SK-N-SH (cell line): ENCODE measurements around the gene KIF25. TPM values are rescaled to one million over a fixed set of nuclear protein-coding genes. Genes with fewer than 3 reads are reported as not detected.

Experiments
- CTCF ChIA-PET: fragments of 300-600, 350-600 bp; formaldehyde crosslinking; extraction: SDS; loops from one replicate; lab custom pipeline; 2021; lab: Yijun Ruan, JAX
- POLR2A ChIA-PET: fragments of 350-600 bp; sonication (Branson Sonifier 250); formaldehyde crosslinking; extraction: SDS; loops from one replicate; lab custom pipeline; 2020; ENCODE audit warnings: antibody characterized with exemption, inconsistent platforms; lab: Yijun Ruan, JAX
- DNase-seq: peaks from one replicate; pipeline ENCODE4 v3.0.0; 2012
- H2AFZ ChIP-seq: fragments of 200-600 bp; sonication (generic); 2 replicates; pipeline ENCODE4 v1.8.1; 2016; ENCODE audit warnings: antibody characterized with exemption, mild to moderate bottlenecking, low read depth
- H3F3A ChIP-seq: fragments of 200-600 bp; sonication (generic); replicated peaks from 2 replicates; pipeline ENCODE3; 2016; ENCODE audit warnings: antibody characterized with exemption, mild to moderate bottlenecking; ENCODE audit not compliant: insufficient read depth
- H3K27ac ChIP-seq, 2 experiments: fragments of 200-500 bp in 1 of 2; fragments of 200-600 bp in 1 of 2; sonication (Bioruptor generic) in 1 of 2; sonication (generic), shearing (Covaris generic) in 1 of 2; 2 replicates each; pipeline versions ENCODE4 v1.5.1 to v1.6.1; 2014 to 2016; ENCODE audit warnings: low read depth in 2 of 2, inconsistent platforms in 1 of 2, low read length in 1 of 2, mild to moderate bottlenecking in 1 of 2, mixed read lengths in 1 of 2
- H3K27me3 ChIP-seq: fragments of 200-600 bp; sonication (generic), shearing (Covaris generic); 2 replicates; pipeline ENCODE4 v1.6.1; 2016; ENCODE audit warnings: mixed run types; ENCODE audit not compliant: insufficient read depth
- H3K36me3 ChIP-seq, 2 experiments: fragments of 200-500 bp in 1 of 2; fragments of 200-600 bp in 1 of 2; sonication (Bioruptor generic) in 1 of 2; sonication (generic) in 1 of 2; replicated peaks in 1 of 2; 2 replicates each; pipeline versions ENCODE3 to v1.5.1; 2014 to 2016; ENCODE audit warnings: low read length in 1 of 2, mild to moderate bottlenecking in 1 of 2; ENCODE audit not compliant: insufficient read depth in 2 of 2, control insufficient read depth in 1 of 2
- H3K4me1 ChIP-seq, 2 experiments: fragments of 200-500 bp in 1 of 2; fragments of 200-600 bp in 1 of 2; sonication (Bioruptor generic) in 1 of 2; sonication (generic), shearing (Covaris generic) in 1 of 2; 2 replicates each; pipeline versions ENCODE4 v1.5.1 to v1.6.1; 2014 to 2016; ENCODE audit warnings: low read depth in 1 of 2, low read length in 1 of 2, mixed run types in 1 of 2; ENCODE audit not compliant: insufficient read depth in 2 of 2, control insufficient read depth in 1 of 2
- H3K4me2 ChIP-seq: fragments of 200-600 bp; sonication (generic), shearing (Covaris generic); 2 replicates; pipeline ENCODE4 v1.6.1; 2017; ENCODE audit warnings: mixed run types
- H3K4me3 ChIP-seq, 2 experiments: fragments of 200-500 bp in 1 of 2; fragments of 200-600 bp in 1 of 2; sonication (Bioruptor generic) in 1 of 2; sonication (generic), shearing (Covaris generic) in 1 of 2; 2 replicates each; pipeline versions ENCODE4 v1.5.1 to v1.8.1; 2014 to 2016; ENCODE audit warnings: low read depth in 2 of 2, inconsistent platforms in 1 of 2, low read length in 1 of 2, mild to moderate bottlenecking in 1 of 2, mixed read lengths in 1 of 2, moderate library complexity in 1 of 2
- H3K79me2 ChIP-seq: fragments of 200-600 bp; sonication (generic); 2 replicates; pipeline ENCODE4 v1.8.1; 2017; ENCODE audit warnings: mild to moderate bottlenecking; ENCODE audit not compliant: insufficient read depth
- H3K9ac ChIP-seq: fragments of 200-600 bp; sonication (generic); 2 replicates; pipeline ENCODE4 v1.6.1; 2017; ENCODE audit warnings: mixed run types
- H3K9me2 ChIP-seq: fragments of 200-600 bp; sonication (generic); 2 replicates; pipeline ENCODE4 v1.6.1; 2017; ENCODE audit warnings: mixed run types
- H3K9me3 ChIP-seq: fragments of 200-600 bp; sonication (generic); 2 replicates; pipeline ENCODE4 v1.6.1; 2017; ENCODE audit warnings: mixed run types, mild to moderate bottlenecking, moderate library complexity
- H4K20me1 ChIP-seq: fragments of 200-600 bp; sonication (generic); 2 replicates; pipeline ENCODE4 v1.6.1; 2017; ENCODE audit warnings: mild to moderate bottlenecking, mixed run types; ENCODE audit not compliant: insufficient read depth
- EZH2phosphoT487 ChIP-seq: fragments of 200-600 bp; sonication (generic); IDR thresholded peaks from 2 replicates; pipeline ENCODE4 v1.6.1; 2017; ENCODE audit warnings: low read depth, mixed run types, mild to moderate bottlenecking, antibody characterized with exemption, moderate library complexity, borderline replicate concordance
- FOSL2 ChIP-seq: IDR thresholded peaks from 2 replicates; pipeline ENCODE4 v1.4.0; 2012; ENCODE audit warnings: low read depth, mild to moderate bottlenecking, moderate library complexity, borderline replicate concordance
- FOXJ3 ChIP-seq: sonication (generic); formaldehyde crosslinking; IDR thresholded peaks from 2 replicates; pipeline ENCODE4 v1.5.1; 2020; ENCODE audit warnings: mild to moderate bottlenecking, missing genetic modification reagents
- GABPA ChIP-seq: IDR thresholded peaks from 2 replicates; pipeline ENCODE4 v1.4.0; 2012; ENCODE audit warnings: low read depth, mild to moderate bottlenecking
- POLR2AphosphoS5 ChIP-seq: IDR thresholded peaks from 2 replicates; pipeline ENCODE4 v1.6.1; 2012; ENCODE audit warnings: low read depth, low read length
- RAD21 ChIP-seq: IDR thresholded peaks from 2 replicates; pipeline ENCODE4 v1.6.1; 2012; ENCODE audit warnings: mild to moderate bottlenecking, low read length
- RXRA ChIP-seq: IDR thresholded peaks from 2 replicates; pipeline ENCODE4 v1.4.0; 2012; ENCODE audit warnings: low read depth, mild to moderate bottlenecking, borderline replicate concordance
- SIN3A ChIP-seq: IDR thresholded peaks from 2 replicates; pipeline ENCODE4 v1.6.1; 2012; ENCODE audit warnings: low read depth, mild to moderate bottlenecking, low read length, moderate library complexity, borderline replicate concordance
- SMC3 ChIP-seq: IDR thresholded peaks from 2 replicates; pipeline ENCODE4 v1.6.1; 2012; ENCODE audit warnings: low read depth, low read length, improper control_type of control experiment
- TEAD4 ChIP-seq: IDR thresholded peaks from 2 replicates; pipeline ENCODE4 v1.4.0; 2012; ENCODE audit warnings: mild to moderate bottlenecking, borderline replicate concordance; ENCODE audit not compliant: insufficient read depth
- YY1 ChIP-seq: IDR thresholded peaks from 2 replicates; pipeline ENCODE4 v1.4.0; 2012; ENCODE audit warnings: low read depth, mild to moderate bottlenecking
- WGBS: methylation state at CpG from one replicate; pipeline ENCODE4 v1.1.6; 2017; ENCODE audit warnings: low lambda C conversion rate; 5-methylcytosine and 5-hydroxymethylcytosine counted together
- polyA plus RNA-seq, 3 experiments: library from polyadenylated mRNA; depleted of rRNA; stranded (reverse); fragments of >200 nt; gene quantifications; 2 replicates each; pipeline ENCODE4 v1.2.3, GENCODE V29; 2012
- TF ChIP-seq, protein P1 (sequence below): fragments of 150-350 bp; IDR thresholded peaks from 2 replicates; pipeline ENCODE4 v1.6.1; 2017; ENCODE audit warnings: antibody characterized with exemption, low read length, low read depth, borderline replicate concordance
- TF ChIP-seq, protein P2 (sequence below): IDR thresholded peaks from 2 replicates; pipeline ENCODE4 v1.4.0; 2012; ENCODE audit warnings: low read depth
- TF ChIP-seq, protein P3 (sequence below): fragments of 200-600 bp; sonication (generic); IDR thresholded peaks from 2 replicates; pipeline ENCODE4 v1.6.1; 2017; ENCODE audit warnings: antibody characterized with exemption, mild to moderate bottlenecking, moderate library complexity

The KIF25 gene
- polyA plus RNA-seq, 1 of the 3 experiments (the other 2 are of a cell fraction), result not detected

DNA sequence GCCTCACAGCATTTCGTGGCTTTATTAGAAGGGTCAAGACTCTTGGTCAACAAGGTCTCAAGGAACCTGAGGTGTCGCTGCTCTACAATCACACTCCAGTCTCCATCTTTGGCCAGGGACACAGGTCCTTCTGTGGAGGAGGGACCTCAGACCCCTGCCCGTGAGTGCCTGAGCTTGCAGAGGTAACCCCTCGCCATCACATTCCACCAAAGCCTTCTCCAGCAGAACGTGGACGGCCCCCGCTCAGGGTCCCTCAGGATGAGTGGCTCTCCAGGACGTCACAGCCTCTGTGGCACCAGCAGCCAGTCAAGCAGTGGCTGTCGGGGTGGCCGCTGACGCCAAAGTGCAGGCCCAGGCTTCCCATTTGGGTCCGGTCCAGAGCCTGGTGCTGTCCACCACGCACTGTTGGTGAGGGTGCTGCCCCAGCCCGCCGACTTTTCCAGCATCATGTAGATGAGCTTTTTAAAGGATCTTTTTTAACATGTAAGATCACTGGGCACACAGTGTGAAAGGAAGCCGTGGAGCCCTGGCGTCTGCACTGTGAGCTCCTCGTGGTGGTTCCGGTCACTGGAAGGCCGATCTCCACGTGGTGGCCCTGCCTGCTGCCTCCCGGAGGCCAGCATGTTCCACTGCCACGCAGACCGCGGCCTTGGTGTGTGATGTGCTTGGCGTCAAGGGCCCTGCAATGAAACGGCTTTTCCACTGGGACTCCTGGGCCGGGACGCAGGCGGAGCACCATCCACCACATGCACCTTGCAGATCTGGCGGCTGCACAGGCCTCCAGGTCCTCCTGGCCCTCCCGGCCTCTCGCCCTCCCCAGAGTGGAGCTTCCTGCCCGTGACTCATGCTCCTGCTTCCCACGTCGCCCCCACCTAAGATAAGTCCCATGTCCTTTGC is 8.3 kb upstream of the KIF25 start (continued):
- no peak for TF ChIP-seq SIN3A
- no peak for TF ChIP-seq EZH2phosphoT487
- TF ChIP-seq RAD21, result no peak
- TF ChIP-seq, protein P1, sequence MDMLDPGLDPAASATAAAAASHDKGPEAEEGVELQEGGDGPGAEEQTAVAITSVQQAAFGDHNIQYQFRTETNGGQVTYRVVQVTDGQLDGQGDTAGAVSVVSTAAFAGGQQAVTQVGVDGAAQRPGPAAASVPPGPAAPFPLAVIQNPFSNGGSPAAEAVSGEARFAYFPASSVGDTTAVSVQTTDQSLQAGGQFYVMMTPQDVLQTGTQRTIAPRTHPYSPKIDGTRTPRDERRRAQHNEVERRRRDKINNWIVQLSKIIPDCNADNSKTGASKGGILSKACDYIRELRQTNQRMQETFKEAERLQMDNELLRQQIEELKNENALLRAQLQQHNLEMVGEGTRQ, result no peak
- no peak for TF ChIP-seq FOSL2
- no peak for TF ChIP-seq FOXJ3
- no peak for TF ChIP-seq GABPA
- TF ChIP-seq, all 33 proteins: peak for 0

DNA sequence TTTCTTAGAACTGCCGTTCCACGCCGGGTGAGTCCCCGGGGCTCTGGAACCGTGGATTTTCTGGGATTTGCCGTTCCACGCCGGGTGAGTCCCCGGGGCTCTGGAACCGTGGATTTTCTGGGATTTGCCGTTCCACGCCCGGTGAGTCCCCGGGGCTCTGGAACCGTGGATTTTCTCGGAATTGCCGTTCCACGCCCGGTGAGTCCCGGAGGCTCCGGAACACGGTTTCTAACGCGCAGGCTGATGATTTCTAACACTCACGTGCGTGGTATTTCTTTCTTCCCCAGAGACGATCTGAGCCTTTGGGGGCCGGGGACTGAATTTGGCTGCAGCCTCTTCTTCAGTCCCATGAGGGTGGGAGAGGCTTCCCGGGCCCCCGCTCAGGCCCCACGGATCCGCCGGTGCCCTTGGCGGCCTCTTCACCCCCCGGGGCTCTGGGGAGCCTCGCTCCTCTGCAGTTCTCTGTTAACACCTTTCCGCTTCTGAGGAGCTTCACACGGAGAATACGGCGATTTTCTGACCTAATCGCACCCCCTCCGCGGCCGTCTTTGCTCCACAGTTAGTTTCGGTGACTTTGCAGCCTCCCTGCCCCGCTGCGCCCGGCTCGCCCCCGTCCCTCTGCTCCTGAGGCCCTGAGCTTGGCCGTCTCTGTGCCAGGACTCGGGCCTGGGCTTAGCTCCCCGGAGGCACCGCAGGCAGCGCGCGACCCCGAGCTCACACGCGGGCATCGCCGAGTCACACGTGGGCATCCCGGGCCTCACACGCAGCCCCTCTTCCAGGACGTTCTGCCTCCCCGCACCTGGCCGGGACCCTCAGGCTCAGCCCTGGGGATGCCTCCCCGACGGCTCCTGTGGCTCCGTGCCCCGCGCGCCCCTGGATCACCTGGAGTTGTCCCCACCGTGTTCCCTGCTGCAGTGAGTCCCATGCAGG is 7.2 kb upstream of the KIF25 start:
- no peaks in the 10 kb centered on the region for H3F3A ChIP-seq
- no peak overlapping the region for H3K4me3 ChIP-seq
- no peaks in the 10 kb centered on the region for H3K27me3 ChIP-seq
- H3K27ac ChIP-seq, result no peak overlapping the region
- ChIA-PET POLR2A (no interaction called here), CTCF (no interaction called here)
- H3K4me1 ChIP-seq, result no peaks in the 10 kb centered on the region; a peak in 1 of 4 replicates
- no peak overlapping the region for H3K9ac ChIP-seq
- 82% methylated on average over 66 of the region's 75 CpGs for WGBS
- no peak for TF ChIP-seq SMC3
- TF ChIP-seq TEAD4, result no peak
- no peak for TF ChIP-seq POLR2AphosphoS5
- TF ChIP-seq, protein P2, sequence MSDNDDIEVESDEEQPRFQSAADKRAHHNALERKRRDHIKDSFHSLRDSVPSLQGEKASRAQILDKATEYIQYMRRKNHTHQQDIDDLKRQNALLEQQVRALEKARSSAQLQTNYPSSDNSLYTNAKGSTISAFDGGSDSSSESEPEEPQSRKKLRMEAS, result no peak
- TF ChIP-seq RXRA, result no peak
- TF ChIP-seq, protein P3, sequence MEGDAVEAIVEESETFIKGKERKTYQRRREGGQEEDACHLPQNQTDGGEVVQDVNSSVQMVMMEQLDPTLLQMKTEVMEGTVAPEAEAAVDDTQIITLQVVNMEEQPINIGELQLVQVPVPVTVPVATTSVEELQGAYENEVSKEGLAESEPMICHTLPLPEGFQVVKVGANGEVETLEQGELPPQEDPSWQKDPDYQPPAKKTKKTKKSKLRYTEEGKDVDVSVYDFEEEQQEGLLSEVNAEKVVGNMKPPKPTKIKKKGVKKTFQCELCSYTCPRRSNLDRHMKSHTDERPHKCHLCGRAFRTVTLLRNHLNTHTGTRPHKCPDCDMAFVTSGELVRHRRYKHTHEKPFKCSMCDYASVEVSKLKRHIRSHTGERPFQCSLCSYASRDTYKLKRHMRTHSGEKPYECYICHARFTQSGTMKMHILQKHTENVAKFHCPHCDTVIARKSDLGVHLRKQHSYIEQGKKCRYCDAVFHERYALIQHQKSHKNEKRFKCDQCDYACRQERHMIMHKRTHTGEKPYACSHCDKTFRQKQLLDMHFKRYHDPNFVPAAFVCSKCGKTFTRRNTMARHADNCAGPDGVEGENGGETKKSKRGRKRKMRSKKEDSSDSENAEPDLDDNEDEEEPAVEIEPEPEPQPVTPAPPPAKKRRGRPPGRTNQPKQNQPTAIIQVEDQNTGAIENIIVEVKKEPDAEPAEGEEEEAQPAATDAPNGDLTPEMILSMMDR, result no peak
- no peak for TF ChIP-seq YY1
- H3K4me2 ChIP-seq, result no peak overlapping the region
- DNase-seq, result no peak
- no peaks in the 10 kb centered on the region for H3K9me2 ChIP-seq
- no peaks in the 10 kb centered on the region for H3K79me2 ChIP-seq
- no peaks in the 10 kb centered on the region for H3K9me3 ChIP-seq
- no peaks in the 10 kb centered on the region for H4K20me1 ChIP-seq
- H2AFZ ChIP-seq, result no peak overlapping the region
- no peaks in the 10 kb centered on the region for H3K36me3 ChIP-seq
